GM12892 (cell line): ENCODE data around the gene CH25H.
"Not testable (repeated sequence)": the region's sequence is repeated elsewhere in the genome, so short reads cannot be mapped to it uniquely, and the experiment has no call there.

Experiments used
- POLR2AphosphoS5 ChIP-seq: IDR thresholded peaks from 2 replicates; pipeline ENCODE4 v1.6.1; 2011; ENCODE audit warnings: low read depth, low read length, control low read depth
- TAF1 ChIP-seq: IDR thresholded peaks from 2 replicates; pipeline ENCODE4 v1.6.1; 2011; ENCODE audit warnings: low read depth, mild to moderate bottlenecking, control low read depth, low read length, borderline replicate concordance

DNA sequence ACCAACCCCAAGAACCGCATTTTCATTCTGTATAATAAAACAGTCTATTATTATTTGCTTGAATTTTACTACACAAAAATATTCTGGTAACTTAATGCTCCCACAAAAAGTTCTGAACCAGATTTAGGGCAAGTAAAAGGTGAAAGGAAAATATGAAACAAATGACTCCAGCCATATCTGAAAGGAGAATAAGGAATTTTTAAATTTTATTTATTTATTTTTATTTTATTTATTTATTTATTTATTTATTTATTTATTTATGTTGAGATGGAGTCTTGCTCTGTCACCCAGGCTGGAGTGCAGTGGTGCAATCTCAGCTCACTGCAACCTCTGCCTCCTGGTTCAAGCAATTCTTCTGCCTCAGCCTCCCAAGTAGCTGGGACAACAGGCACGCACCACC lies 40.5 kb upstream of the CH25H start:
- not testable (repeated sequence) for TF ChIP-seq POLR2AphosphoS5, TAF1
